HepG2 (cell line): ENCODE results near the gene KIF24. TPM values are rescaled to one million over a fixed set of nuclear protein-coding genes. Genes with fewer than 3 reads are reported as not detected.

Experiments used
- ARID2 ChIP-seq: sonication (generic); formaldehyde crosslinking; IDR thresholded peaks from 2 replicates; pipeline ENCODE4 v1.8.1; 2022; ENCODE audit warnings: mild to moderate bottlenecking, missing genetic modification reagents, borderline replicate concordance
- EP300 ChIP-seq, 3 experiments: sonication (generic) in 1 of 3; formaldehyde crosslinking in 1 of 3; IDR thresholded peaks; 2 replicates each; pipeline versions ENCODE4 v1.5.1 to v1.6.1; 2011 to 2020; ENCODE audit warnings: low read depth in 2 of 3, low read length in 2 of 3, borderline replicate concordance in 1 of 3, improper control_type of control experiment in 1 of 3, mild to moderate bottlenecking in 1 of 3, missing genetic modification reagents in 1 of 3, moderate library complexity in 1 of 3
- FOSL2 ChIP-seq: sonication (generic); formaldehyde crosslinking; IDR thresholded peaks from 2 replicates; pipeline ENCODE4 v1.4.0; 2020; ENCODE audit warnings: missing genetic modification reagents
- GLI4 ChIP-seq: sonication (generic); formaldehyde crosslinking; IDR thresholded peaks from 2 replicates; pipeline ENCODE4 v1.5.1; 2020; ENCODE audit warnings: missing genetic modification reagents, mild to moderate bottlenecking, moderate library complexity, borderline replicate concordance
- GPN1 ChIP-seq: sonication (generic); formaldehyde crosslinking; IDR thresholded peaks from 2 replicates; pipeline ENCODE4 v1.5.1; 2020; ENCODE audit warnings: missing genetic modification reagents, borderline replicate concordance
- KAT7 ChIP-seq: IDR thresholded peaks from 2 replicates; pipeline ENCODE4 v1.6.1; 2018; ENCODE audit warnings: borderline replicate concordance, missing compliant biosample characterization
- KLF15 ChIP-seq: sonication (generic); formaldehyde crosslinking; IDR thresholded peaks from 2 replicates; pipeline ENCODE4 v1.8.1; 2023; ENCODE audit warnings: borderline replicate concordance, mild to moderate bottlenecking, inconsistent platforms, missing genetic modification reagents, mixed read lengths
- MBNL3 ChIP-seq: fragments of 250-450 bp; sonication (Bioruptor Pico); conservative IDR thresholded peaks from 2 replicates; pipeline ENCODE4 v1.8.0; 2022; ENCODE audit warnings: mild to moderate bottlenecking, inconsistent platforms
- PLRG1 ChIP-seq: fragments of 450-650 bp; conservative IDR thresholded peaks from 2 replicates; pipeline ENCODE4 v1.6.1; 2016
- POLR2G ChIP-seq: fragments of 200-400 bp; formaldehyde crosslinking; IDR thresholded peaks from 2 replicates; pipeline ENCODE4 v1.6.1; 2018; ENCODE audit warnings: mild to moderate bottlenecking, low read depth, low read length, moderate library complexity
- PRMT3 ChIP-seq: sonication (generic); formaldehyde crosslinking; IDR thresholded peaks from 2 replicates; pipeline ENCODE4 v1.8.1; 2022; ENCODE audit warnings: low read depth, mild to moderate bottlenecking, moderate library complexity, missing genetic modification reagents, borderline replicate concordance
- SIN3B ChIP-seq: fragments of 150-350 bp; IDR thresholded peaks from 2 replicates; pipeline ENCODE4 v1.6.1; 2014; ENCODE audit warnings: low read length
- TBX2 ChIP-seq: sonication (generic); formaldehyde crosslinking; IDR thresholded peaks from 2 replicates; pipeline ENCODE4 v1.5.0; 2020; ENCODE audit warnings: missing genetic modification reagents, mild to moderate bottlenecking, borderline replicate concordance
- U2AF2 ChIP-seq: fragments of 200-400 bp; formaldehyde crosslinking; IDR thresholded peaks from 2 replicates; pipeline ENCODE4 v1.6.1; 2017; ENCODE audit warnings: low read depth, mild to moderate bottlenecking, low read length
- YY1 ChIP-seq: IDR thresholded peaks from 2 replicates; pipeline ENCODE4 v1.6.1; 2011; ENCODE audit warnings: low read length, low read depth, moderate library complexity, mild to moderate bottlenecking; ENCODE audit not compliant: insufficient read depth, insufficient replicate concordance
- ZFP36L1 ChIP-seq: sonication (generic); formaldehyde crosslinking; IDR thresholded peaks from 2 replicates; pipeline ENCODE4 v1.8.0; 2022; ENCODE audit warnings: mild to moderate bottlenecking, missing genetic modification reagents, moderate library complexity
- ZNF230 ChIP-seq: sonication (generic); formaldehyde crosslinking; IDR thresholded peaks from 2 replicates; pipeline ENCODE4 v1.4.0; 2020; ENCODE audit warnings: mild to moderate bottlenecking, missing genetic modification reagents
- ZNF333 ChIP-seq: sonication (generic); formaldehyde crosslinking; IDR thresholded peaks from 2 replicates; pipeline ENCODE4 v1.4.0; 2020; ENCODE audit warnings: mild to moderate bottlenecking, missing genetic modification reagents, borderline replicate concordance
- ZNF570 ChIP-seq: sonication (generic); formaldehyde crosslinking; IDR thresholded peaks from 2 replicates; pipeline ENCODE4 v1.4.0; 2020; ENCODE audit warnings: mild to moderate bottlenecking, missing genetic modification reagents, borderline replicate concordance
- ZNF781 ChIP-seq: sonication (generic); formaldehyde crosslinking; IDR thresholded peaks from 2 replicates; pipeline ENCODE4 v1.5.1; 2020; ENCODE audit warnings: borderline replicate concordance, mild to moderate bottlenecking, missing genetic modification reagents; ENCODE audit errors: not compliant biosample characterization
- ZNF878 ChIP-seq: sonication (generic); formaldehyde crosslinking; IDR thresholded peaks from 2 replicates; pipeline ENCODE4 v1.8.1; 2023; ENCODE audit warnings: mild to moderate bottlenecking, missing genetic modification reagents, moderate library complexity
- polyA plus RNA-seq, 8 experiments: library from polyadenylated mRNA; depleted of rRNA in 3 of 8; stranded (reverse) in 7 of 8; unstranded in 1 of 8; fragments of >200 nt; fragmentation: Illumina TruSeq in 4 of 8; extraction: Trizol in 4 of 8; gene quantifications; 2 replicates each; pipeline versions ENCODE4 v1.2.1 to v1.2.3, GENCODE V29; 2011 to 2016; ENCODE audit warnings: low read depth in 4 of 8, missing spikeins in 1 of 8, mixed read lengths in 1 of 8; ENCODE audit not compliant: insufficient read depth in 1 of 8
- total RNA-seq, 5 experiments: library from RNA; depleted of rRNA; stranded (reverse); fragments of >200 nt; fragmentation: Illumina TruSeq; extraction: Trizol; gene quantifications; 2 replicates each; pipeline ENCODE4 v1.2.3, GENCODE V29; 2016; ENCODE audit warnings: low read depth in 1 of 5
- TF ChIP-seq, protein P1 (sequence below): sonication (generic); formaldehyde crosslinking; IDR thresholded peaks from 2 replicates; pipeline ENCODE4 v1.8.1; 2022; ENCODE audit warnings: low read depth, mild to moderate bottlenecking, missing genetic modification reagents
- TF ChIP-seq, protein P2 (sequence below): sonication (generic); IDR thresholded peaks from 2 replicates; pipeline ENCODE4 v1.6.1; 2016; ENCODE audit warnings: low read depth, borderline replicate concordance
- TF ChIP-seq, protein P3 (sequence below): sonication (generic); formaldehyde crosslinking; IDR thresholded peaks from 2 replicates; pipeline ENCODE4 v1.4.0; 2020; ENCODE audit warnings: missing genetic modification reagents, mild to moderate bottlenecking, borderline replicate concordance

Gene KIF24
- total and polyA plus RNA-seq, 2 of the 13 experiments (the other 11 are each of a cell fraction or from before 2014, with no cell fraction given): 1.1 to 3.0 TPM

DNA sequence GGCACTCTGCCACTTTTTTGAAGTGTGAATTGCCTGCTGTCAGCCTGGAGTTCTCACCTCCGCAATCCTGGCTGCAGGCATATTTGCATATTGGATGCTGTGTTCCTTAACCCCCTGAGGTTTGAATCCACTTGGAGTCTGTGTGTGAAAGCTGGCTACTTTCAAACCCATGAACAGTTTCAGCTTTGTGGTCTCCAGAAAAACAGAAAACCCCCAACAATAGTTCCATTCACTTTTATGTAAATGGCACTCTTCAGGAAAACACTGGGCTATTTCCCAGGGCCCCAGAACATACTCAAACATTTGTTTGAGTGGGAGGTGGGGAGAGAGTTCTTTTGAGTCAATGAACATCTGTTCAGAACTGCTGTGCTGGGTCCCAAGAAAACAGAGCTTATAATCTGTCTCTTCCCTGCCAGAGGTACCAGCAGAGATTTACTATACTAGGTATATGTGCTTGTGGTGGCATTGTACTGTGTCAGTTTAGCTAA is 5.3 kb upstream of the KIF24 start (continued):
- TF ChIP-seq KAT7 (CRISPR knock-in tag) (no peak), ZNF878 (CRISPR knock-in tag) (no peak), ARID2 (CRISPR knock-in tag) (no peak), ZFP36L1 (no peak), TBX2 (CRISPR knock-in tag) (peak; percentile 24; the same call in 1 of the 2 replicates), PRMT3 (CRISPR knock-in tag) (no peak), KLF15 (CRISPR knock-in tag) (no peak), EP300 (IDR thresholded peaks at IDR 0.05; ENCODE audit: low read depth in 2 of 2, low read length in 2 of 2) (peak in 1 of 2 experiments; percentile 76; a peak in 2 of 4 replicates), EP300 (CRISPR knock-in tag; IDR thresholded peaks at IDR 0.05; ENCODE audit: borderline replicate concordance) (no peak; the same call in 1 of the 2 replicates), FOSL2 (no peak), MBNL3 (no peak), ZNF570 (CRISPR knock-in tag) (no peak), PLRG1 (no peak), GLI4 (CRISPR knock-in tag) (no peak), YY1 (no peak), U2AF2 (no peak), ZNF781 (CRISPR knock-in tag) (no peak), ZNF230 (no peak), POLR2G (0 out of 2 replicates have a peak, but pooled peaks have one; percentile 22), GPN1 (no peak), SIN3B (no peak), ZNF333 (CRISPR knock-in tag) (no peak)
- TF ChIP-seq, protein P1, sequence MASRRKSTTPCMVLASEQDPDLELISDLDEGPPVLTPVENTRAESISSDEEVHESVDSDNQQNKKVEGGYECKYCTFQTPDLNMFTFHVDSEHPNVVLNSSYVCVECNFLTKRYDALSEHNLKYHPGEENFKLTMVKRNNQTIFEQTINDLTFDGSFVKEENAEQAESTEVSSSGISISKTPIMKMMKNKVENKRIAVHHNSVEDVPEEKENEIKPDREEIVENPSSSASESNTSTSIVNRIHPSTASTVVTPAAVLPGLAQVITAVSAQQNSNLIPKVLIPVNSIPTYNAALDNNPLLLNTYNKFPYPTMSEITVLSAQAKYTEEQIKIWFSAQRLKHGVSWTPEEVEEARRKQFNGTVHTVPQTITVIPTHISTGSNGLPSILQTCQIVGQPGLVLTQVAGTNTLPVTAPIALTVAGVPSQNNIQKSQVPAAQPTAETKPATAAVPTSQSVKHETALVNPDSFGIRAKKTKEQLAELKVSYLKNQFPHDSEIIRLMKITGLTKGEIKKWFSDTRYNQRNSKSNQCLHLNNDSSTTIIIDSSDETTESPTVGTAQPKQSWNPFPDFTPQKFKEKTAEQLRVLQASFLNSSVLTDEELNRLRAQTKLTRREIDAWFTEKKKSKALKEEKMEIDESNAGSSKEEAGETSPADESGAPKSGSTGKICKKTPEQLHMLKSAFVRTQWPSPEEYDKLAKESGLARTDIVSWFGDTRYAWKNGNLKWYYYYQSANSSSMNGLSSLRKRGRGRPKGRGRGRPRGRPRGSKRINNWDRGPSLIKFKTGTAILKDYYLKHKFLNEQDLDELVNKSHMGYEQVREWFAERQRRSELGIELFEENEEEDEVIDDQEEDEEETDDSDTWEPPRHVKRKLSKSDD (CRISPR knock-in tag): no peak
- TF ChIP-seq, protein P2, sequence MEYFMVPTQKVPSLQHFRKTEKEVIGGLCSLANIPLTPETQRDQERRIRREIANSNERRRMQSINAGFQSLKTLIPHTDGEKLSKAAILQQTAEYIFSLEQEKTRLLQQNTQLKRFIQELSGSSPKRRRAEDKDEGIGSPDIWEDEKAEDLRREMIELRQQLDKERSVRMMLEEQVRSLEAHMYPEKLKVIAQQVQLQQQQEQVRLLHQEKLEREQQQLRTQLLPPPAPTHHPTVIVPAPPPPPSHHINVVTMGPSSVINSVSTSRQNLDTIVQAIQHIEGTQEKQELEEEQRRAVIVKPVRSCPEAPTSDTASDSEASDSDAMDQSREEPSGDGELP: peak; percentile 11; the same call in 1 of the 2 replicates
- TF ChIP-seq, protein P3, sequence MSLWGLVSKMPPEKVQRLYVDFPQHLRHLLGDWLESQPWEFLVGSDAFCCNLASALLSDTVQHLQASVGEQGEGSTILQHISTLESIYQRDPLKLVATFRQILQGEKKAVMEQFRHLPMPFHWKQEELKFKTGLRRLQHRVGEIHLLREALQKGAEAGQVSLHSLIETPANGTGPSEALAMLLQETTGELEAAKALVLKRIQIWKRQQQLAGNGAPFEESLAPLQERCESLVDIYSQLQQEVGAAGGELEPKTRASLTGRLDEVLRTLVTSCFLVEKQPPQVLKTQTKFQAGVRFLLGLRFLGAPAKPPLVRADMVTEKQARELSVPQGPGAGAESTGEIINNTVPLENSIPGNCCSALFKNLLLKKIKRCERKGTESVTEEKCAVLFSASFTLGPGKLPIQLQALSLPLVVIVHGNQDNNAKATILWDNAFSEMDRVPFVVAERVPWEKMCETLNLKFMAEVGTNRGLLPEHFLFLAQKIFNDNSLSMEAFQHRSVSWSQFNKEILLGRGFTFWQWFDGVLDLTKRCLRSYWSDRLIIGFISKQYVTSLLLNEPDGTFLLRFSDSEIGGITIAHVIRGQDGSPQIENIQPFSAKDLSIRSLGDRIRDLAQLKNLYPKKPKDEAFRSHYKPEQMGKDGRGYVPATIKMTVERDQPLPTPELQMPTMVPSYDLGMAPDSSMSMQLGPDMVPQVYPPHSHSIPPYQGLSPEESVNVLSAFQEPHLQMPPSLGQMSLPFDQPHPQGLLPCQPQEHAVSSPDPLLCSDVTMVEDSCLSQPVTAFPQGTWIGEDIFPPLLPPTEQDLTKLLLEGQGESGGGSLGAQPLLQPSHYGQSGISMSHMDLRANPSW (CRISPR knock-in tag): no peak
